Heart left ventricle (tissue), 16 donors: ENCODE results near the gene ACTL6B. TPM values are rescaled to one million over a fixed set of nuclear protein-coding genes. Genes with fewer than 3 reads are reported as not detected.

Experiments
- ATAC-seq, 4 donors: fragments of 200-7000 bp; cut with Tn5 transposase; one replicate each; pipeline ENCODE4 v1.9.1; 2020 to 2022; ENCODE audit warnings: moderate library complexity in 4 of 4, mild to moderate bottlenecking in 3 of 4, moderate number of reproducible peaks in 1 of 4
- DNase-seq, 5 donors: peaks; one replicate each; pipeline ENCODE4 v3.0.0-alpha.2; 2020
- H3K27ac ChIP-seq, 12 donors: fragments of 200-600 bp; sonication (generic) in 4 of 12; one replicate each; pipeline versions ENCODE4 v1.5.0 to v1.8.0; 2016 to 2022; ENCODE audit warnings: mild to moderate bottlenecking in 2 of 12
- H3K27me3 ChIP-seq, 9 donors: fragments of 200-600 bp; sonication (generic) in 2 of 9; one replicate each; pipeline versions ENCODE4 v1.5.1 to v1.8.0; 2016 to 2022; ENCODE audit warnings: mild to moderate bottlenecking in 3 of 9
- H3K36me3 ChIP-seq, 9 donors: fragments of 200-600 bp; sonication (generic) in 2 of 9; one replicate each; pipeline versions ENCODE4 v1.5.0 to v1.8.0; 2018 to 2022; ENCODE audit warnings: mild to moderate bottlenecking in 2 of 9
- H3K4me1 ChIP-seq, 12 donors: fragments of 200-600 bp; sonication (generic) in 4 of 12; one replicate each; pipeline versions ENCODE4 v1.5.0 to v1.8.0; 2016 to 2022; ENCODE audit warnings: mild to moderate bottlenecking in 3 of 12
- H3K4me3 ChIP-seq, 12 donors: fragments of 200-600 bp; sonication (generic) in 4 of 12; one replicate each; pipeline versions ENCODE4 v1.5.0 to v1.8.0; 2017 to 2022; ENCODE audit warnings: mild to moderate bottlenecking in 9 of 12, moderate library complexity in 4 of 12
- H3K9me3 ChIP-seq, 12 donors: fragments of 200-600 bp; sonication (generic) in 4 of 12; one replicate each; pipeline versions ENCODE4 v1.5.0 to v1.8.0; 2016 to 2022; ENCODE audit warnings: mild to moderate bottlenecking in 1 of 12
- POLR2A ChIP-seq, 2 donors: fragments of 450-650 bp; IDR thresholded peaks; one replicate each; pipeline ENCODE4 v1.6.1; 2017; ENCODE audit warnings: antibody characterized with exemption in 2 of 2, mild to moderate bottlenecking in 2 of 2, moderate library complexity in 2 of 2
- WGBS, 4 donors: extraction: QIAGEN DNeasy Blood & Tissue Kit in 2 of 4; methylation state at CpG; one replicate each; pipeline versions ENCODE4 v1.1.5 to v1.1.7; 2013 to 2018; 5-methylcytosine and 5-hydroxymethylcytosine counted together
- intact Hi-C, 10 donors: fragments of 100-400 bp; cut with DNase I; formaldehyde crosslinking; loops; one replicate each; pipeline versions ENCODE4 v1.11.1 to v1.14.2; 2022
- polyA plus RNA-seq, 2 donors: library from polyadenylated mRNA; stranded (reverse); fragments of 200-250 nt; gene quantifications; one replicate each; pipeline ENCODE4 v1.2.3, GENCODE V29; 2013
- total RNA-seq, 9 donors: library from RNA; depleted of rRNA in 2 of 9; stranded (reverse); fragments of >200 nt in 2 of 9; fragmentation: NEBNext Ultra II Directional in 3 of 9; extraction: Animal tissue kit (Norgen Biotek cat#: 25700) in 3 of 9; gene quantifications; one replicate each; pipeline versions ENCODE4 v1.1.0 to v1.2.4, GENCODE V29; 2016 to 2023
- TF ChIP-seq, protein P1 (sequence below), 12 donors: fragments of 200-600 bp; sonication (generic) in 4 of 12; IDR thresholded peaks; one replicate each; pipeline versions ENCODE4 v1.5.0 to v1.8.0; 2018 to 2022; ENCODE audit warnings: antibody characterized with exemption in 12 of 12, mild to moderate bottlenecking in 5 of 12
- donor health status: ischemic (EF 13 %, LVEDD 7.1; RV severe dilation, severe dysfunction).
- donor health status: healthy with polysubstance abuse.
- donor health status: DM: no; HTN: yes; CAD: no.
- donor health status: DM: no; HTN: no; CAD: no.
- donor health status: ischemic (EF 25% LVEDD 6.9; RV normal size, moderate dysfunction).
- donor health status: ischemic (EF 25% LVEDD 5.7; RV mildly dilated, moderate dysfunction).
- donor health status: healthy.
- donor health status: DM: yes; HTN: yes; CAD: no.
- donor health status: ischemic (EF 35%, LVEDD 5.7; RV mildly dilated, moderate dysfunction).
- donor health status: nonischemic (EF 11% LVEDD 7.7; RV severe dilation, severe dysfunction).
- donor health status: DM: yes; HTN: yes; CAD: no.
- donor health status: PGD.
- donor health status: ischemic (EF 29% LVEDD 5.4; RV normal size, mild dysfunction).
- donor health status: nonischemic (EF 23%, LVEDD 6.1; RV moderate dilation, normal function).

The ACTL6B gene
- total and polyA plus RNA-seq, 11 donors = not detected

DNA sequence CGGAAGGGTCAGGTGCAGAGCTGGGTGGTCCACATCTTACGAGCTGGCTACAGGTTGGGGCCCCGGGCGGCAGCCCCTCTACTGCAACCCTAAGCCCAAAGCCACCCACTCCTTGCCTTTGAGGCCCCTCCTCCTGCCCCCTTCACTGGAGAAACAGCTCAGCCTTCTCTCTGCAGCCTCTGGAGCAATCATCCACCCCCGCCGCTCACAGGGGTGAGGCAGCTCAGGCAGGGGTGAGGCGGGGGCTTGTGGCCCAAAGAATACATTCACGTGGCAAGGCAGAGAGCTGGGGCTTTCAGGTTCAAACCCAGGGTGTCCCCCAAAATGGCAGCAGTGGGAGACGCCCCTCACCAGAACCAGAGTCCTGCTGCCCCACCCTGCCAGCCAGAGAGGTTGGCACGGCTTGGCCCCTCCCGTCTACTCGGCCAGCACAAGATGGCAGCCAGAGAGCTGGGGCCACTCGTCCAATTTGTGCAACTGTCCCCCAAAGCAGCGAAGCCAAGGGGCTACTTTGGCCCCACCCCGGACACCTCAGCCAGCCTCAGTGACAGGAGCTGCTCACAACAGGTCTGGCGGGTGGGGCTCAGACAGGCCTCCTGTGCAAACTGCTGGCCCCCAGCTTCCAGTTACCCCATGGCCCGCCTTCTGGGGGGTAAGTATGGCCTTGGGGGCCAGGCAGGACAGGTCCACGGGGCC lies 24.5 kb upstream of the ACTL6B start:
- TF ChIP-seq, protein P1, sequence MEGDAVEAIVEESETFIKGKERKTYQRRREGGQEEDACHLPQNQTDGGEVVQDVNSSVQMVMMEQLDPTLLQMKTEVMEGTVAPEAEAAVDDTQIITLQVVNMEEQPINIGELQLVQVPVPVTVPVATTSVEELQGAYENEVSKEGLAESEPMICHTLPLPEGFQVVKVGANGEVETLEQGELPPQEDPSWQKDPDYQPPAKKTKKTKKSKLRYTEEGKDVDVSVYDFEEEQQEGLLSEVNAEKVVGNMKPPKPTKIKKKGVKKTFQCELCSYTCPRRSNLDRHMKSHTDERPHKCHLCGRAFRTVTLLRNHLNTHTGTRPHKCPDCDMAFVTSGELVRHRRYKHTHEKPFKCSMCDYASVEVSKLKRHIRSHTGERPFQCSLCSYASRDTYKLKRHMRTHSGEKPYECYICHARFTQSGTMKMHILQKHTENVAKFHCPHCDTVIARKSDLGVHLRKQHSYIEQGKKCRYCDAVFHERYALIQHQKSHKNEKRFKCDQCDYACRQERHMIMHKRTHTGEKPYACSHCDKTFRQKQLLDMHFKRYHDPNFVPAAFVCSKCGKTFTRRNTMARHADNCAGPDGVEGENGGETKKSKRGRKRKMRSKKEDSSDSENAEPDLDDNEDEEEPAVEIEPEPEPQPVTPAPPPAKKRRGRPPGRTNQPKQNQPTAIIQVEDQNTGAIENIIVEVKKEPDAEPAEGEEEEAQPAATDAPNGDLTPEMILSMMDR (IDR thresholded peaks at IDR 0.05) = no peak
- TF ChIP-seq POLR2A (IDR thresholded peaks at IDR 0.05) = no peak
- Histone ChIP-seq H3K9me3 (no peaks in the 10 kb centered on the region), H3K4me3 (no peak overlapping the region), H3K27ac (peak overlapping the region in 7 of 12 donors; percentile 10 to 67 (median 28)), H3K27me3 (no peaks in the 10 kb centered on the region), H3K4me1 (peaks cover 0 to 43% (median 14%) of the 10 kb centered on the region in 12 donors), H3K36me3 (peaks cover 3 to 93% (median 90%) of the 10 kb centered on the region in 9 donors)
- intact Hi-C loops = loop anchor here in 1 of 10 donors (5.0 kb wide), 1 partner anchor 208 kb away; no protein-coding TSS in a partner anchor
- DNase-seq (peak in 1 of 5 donors; percentile 61), ATAC-seq (peak in 2 of 4 donors; percentile 0 to 5)
- 79 to 90% (median 85%) methylated on average over 16 to 18 of the region's 18 CpGs for WGBS, 4 donors

DNA sequence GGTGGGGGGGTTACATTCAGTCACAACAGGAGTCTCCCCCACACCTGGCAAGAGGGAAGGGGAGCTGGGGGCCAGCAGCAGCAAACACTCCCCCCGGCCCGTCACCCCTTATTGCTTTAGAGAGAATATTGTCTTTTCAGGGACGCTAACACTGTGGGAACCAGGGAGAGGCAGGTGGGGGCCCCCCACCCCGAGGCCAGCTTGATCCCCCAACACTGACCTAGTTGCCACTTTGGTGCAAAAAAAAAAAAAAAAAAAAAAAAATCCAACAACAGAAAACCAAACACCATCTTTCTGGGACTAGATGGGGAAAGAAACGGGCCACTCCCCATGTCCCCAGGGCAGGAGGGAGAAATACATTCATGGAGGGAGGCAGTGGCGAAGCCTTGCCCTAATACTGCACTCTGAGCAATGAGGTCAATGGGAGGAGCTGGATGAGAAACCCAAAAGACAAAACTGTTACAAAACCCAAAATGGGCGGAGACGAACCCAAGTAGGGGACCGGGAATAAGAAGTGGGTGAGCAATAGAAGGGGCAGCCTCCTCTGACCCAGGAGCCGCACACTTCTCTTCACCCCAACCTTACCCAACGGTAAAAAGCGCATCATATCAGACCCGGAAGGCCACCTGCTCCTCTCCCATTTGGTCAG lies 23.8 kb upstream of the ACTL6B start:
- 76 to 79% (median 77%) methylated on average over 13 of the region's 13 CpGs for WGBS, 4 donors
- Histone ChIP-seq H3K27me3 (no peaks in the 10 kb centered on the region), H3K9me3 (no peaks in the 10 kb centered on the region), H3K4me3 (peak overlapping the region in 1 of 12 donors; percentile 7), H3K4me1 (peaks cover 0 to 44% (median 14%) of the 10 kb centered on the region in 12 donors), H3K27ac (peak overlapping the region in 9 of 12 donors; percentile 3 to 67 (median 26)), H3K36me3 (peaks cover 3 to 86% (median 83%) of the 10 kb centered on the region in 9 donors)
- intact Hi-C loops = loop anchor here in 6 of 10 donors (5.0 to 10.0 kb wide), 7 partner anchors 65 to 213 kb away; partner anchors contain the start of genes FBXO24 (in 2 of the 6), LRCH4 (in 2 of the 6) and MOSPD3 (in 1 of the 6)
- no peak for TF ChIP-seq POLR2A (IDR thresholded peaks at IDR 0.05)
- TF ChIP-seq, protein P1 (IDR thresholded peaks at IDR 0.05) = no peak
- ATAC-seq (peak; percentile 0 to 39 (median 23)), DNase-seq (peak in 2 of 5 donors; percentile 49 to 64)

DNA sequence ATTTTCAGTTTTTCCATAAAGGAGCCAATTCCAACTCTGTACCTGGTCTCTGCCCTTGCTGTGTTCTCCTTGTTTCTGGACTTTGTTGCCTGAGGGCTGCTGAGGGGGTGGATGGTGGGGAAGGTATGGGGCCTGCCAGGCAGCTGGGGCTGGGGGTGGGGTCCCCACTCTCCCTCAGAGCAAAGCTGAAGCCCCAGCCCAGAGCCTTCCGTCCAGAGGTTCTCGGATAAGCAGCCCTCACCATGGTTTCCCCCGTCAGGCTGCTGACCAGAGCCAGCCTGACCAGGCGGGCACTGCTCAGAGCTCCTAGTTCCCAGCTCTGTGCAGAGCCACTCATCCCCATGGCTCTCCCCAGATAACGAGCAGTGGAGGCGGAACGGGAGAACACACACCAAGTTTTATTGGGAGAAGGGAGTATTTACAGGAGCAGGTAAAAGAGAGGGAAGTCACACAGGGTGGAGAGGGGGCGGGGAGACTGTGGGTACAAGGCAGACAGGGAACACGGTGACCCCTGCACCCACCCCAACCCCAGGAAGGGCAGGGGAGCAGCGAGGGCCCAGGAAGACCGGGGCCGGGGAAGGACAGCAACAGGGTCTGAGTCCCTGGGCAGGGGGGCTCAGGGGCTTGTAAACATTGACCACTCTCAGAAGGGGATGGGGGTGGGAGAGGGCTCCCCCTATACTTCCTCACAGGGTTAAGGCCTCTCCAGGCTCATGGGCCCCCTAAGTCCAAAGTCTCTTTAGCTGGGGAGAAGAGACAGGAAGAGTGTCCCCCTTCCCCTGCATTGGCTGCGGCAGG lies 23.1 kb upstream of the ACTL6B start:
- TF ChIP-seq POLR2A (IDR thresholded peaks at IDR 0.05) = no peak
- TF ChIP-seq, protein P1 (IDR thresholded peaks at IDR 0.05) = no peak
- DNase-seq (peak in 1 of 5 donors; percentile 44), ATAC-seq (no peak)
- Histone ChIP-seq H3K9me3 (no peaks in the 10 kb centered on the region), H3K27ac (peak overlapping the region in 7 of 12 donors; percentile 3 to 67 (median 24)), H3K27me3 (no peaks in the 10 kb centered on the region), H3K4me3 (peak overlapping the region in 1 of 12 donors; percentile 7), H3K36me3 (peaks cover 3 to 79% (median 76%) of the 10 kb centered on the region in 9 donors), H3K4me1 (peaks cover 0 to 44% (median 14%) of the 10 kb centered on the region in 12 donors)
- intact Hi-C loops = loop anchor here in 6 of 10 donors (5.0 to 10.0 kb wide), 6 partner anchors 65 to 212 kb away; partner anchors contain the start of genes FBXO24 (in 2 of the 6), LRCH4 (in 2 of the 6) and MOSPD3 (in 1 of the 6)
- WGBS, 4 donors = 72 to 75% (median 73%) methylated on average over 12 to 13 of the region's 13 CpGs
